HG03439 (cell line): ENCODE data around the gene UBXN6.

ENCODE experiments used
- ATAC-seq: cut with Tn5 transposase; IDR thresholded peaks from one replicate; pipeline ENCODE4 v1.9.1; 2021; ENCODE audit warnings: mild to moderate bottlenecking, moderate library complexity; ENCODE audit not compliant: unreplicated experiment

UBXN6 gene

GRCh38 chr19:4456843-4457653 is 546 bp downstream of the UBXN6 start:
- ATAC-seq, result peak; percentile 16

GRCh38 chr19:4456476-4456842 is 1.1 kb downstream of the UBXN6 start:
- no peak for ATAC-seq

GRCh38 chr19:4455719-4456475 is 1.7 kb downstream of the UBXN6 start:
- no peak for ATAC-seq

GRCh38 chr19:4454747-4455718 is 2.6 kb downstream of the UBXN6 start:
- no peak for ATAC-seq

- ATAC-seq, result no peak
These were observed 4.1 kb downstream of the UBXN6 start for GRCh38 chr19:4453232-4454179.

- ATAC-seq, result no peak
These were observed 5.2 kb downstream of the UBXN6 start for GRCh38 chr19:4452230-4452990.

GRCh38 chr19:4449639-4450028 is 8.0 kb downstream of the UBXN6 start:
- no peak for ATAC-seq

- no peak for ATAC-seq
These were observed 8.5 kb downstream of the UBXN6 start for GRCh38 chr19:4449022-4449638.

GRCh38 chr19:4448147-4448985 is 9.2 kb downstream of the UBXN6 start:
- no peak for ATAC-seq

GRCh38 chr19:4447327-4448146 is 10.1 kb downstream of the UBXN6 start:
- no peak for ATAC-seq

GRCh38 chr19:4446704-4447200 is 10.8 kb downstream of the UBXN6 start:
- ATAC-seq, result no peak

GRCh38 chr19:4445963-4446703 is 11.5 kb downstream of the UBXN6 start:
- ATAC-seq, result no peak

GRCh38 chr19:4444765-4445741 is 12.5 kb downstream of the UBXN6 start:
- no peak for ATAC-seq

GRCh38 chr19:4443966-4444764 is 13.4 kb downstream of the UBXN6 start:
- no peak for ATAC-seq
